Neural cell (in vitro differentiated cells): ENCODE data around the gene TNP2. TPM values are rescaled to one million over a fixed set of nuclear protein-coding genes. Genes with fewer than 3 reads are reported as not detected.

Experiments
- H2AFZ ChIP-seq: fragments of 200-600, 300-800 bp; sonication (generic), shearing (Covaris generic); 2 replicates; pipeline ENCODE4 v1.6.0; 2014; ENCODE audit warnings: low read depth, mild to moderate bottlenecking, antibody characterized with exemption, low read length, moderate library complexity
- H3F3A ChIP-seq: fragments of 200-600 bp; shearing (Covaris generic); 2 replicates; pipeline ENCODE4 v1.6.1; 2016; ENCODE audit warnings: mild to moderate bottlenecking, moderate library complexity, mixed read lengths, antibody characterized with exemption, low read length; ENCODE audit not compliant: insufficient read depth, poor library complexity, severe bottlenecking
- H3K27ac ChIP-seq: fragments of 200-600, 300-800 bp; sonication (generic), shearing (Covaris generic); 2 replicates; pipeline ENCODE4 v1.5.1; 2014; ENCODE audit warnings: mild to moderate bottlenecking, low read length, moderate library complexity
- H3K27me3 ChIP-seq: fragments of 300-800, 200-600 bp; sonication (generic), shearing (Covaris generic); 2 replicates; pipeline ENCODE4 v1.6.0; 2014; ENCODE audit warnings: mild to moderate bottlenecking, low read depth, low read length, moderate library complexity; ENCODE audit not compliant: insufficient read depth
- H3K36me3 ChIP-seq: fragments of 300-800, 200-600 bp; sonication (generic), shearing (Covaris generic); 2 replicates; pipeline ENCODE4 v1.5.1; 2014; ENCODE audit warnings: mild to moderate bottlenecking, antibody characterized with exemption, low read length, moderate library complexity; ENCODE audit not compliant: insufficient read depth
- H3K4me2 ChIP-seq: fragments of 300-800, 200-600 bp; sonication (generic), shearing (Covaris generic); 2 replicates; pipeline ENCODE4 v1.6.0; 2014; ENCODE audit warnings: mild to moderate bottlenecking, low read length
- H3K4me3 ChIP-seq: fragments of 300-800, 200-600 bp; sonication (generic), shearing (Covaris generic); 2 replicates; pipeline ENCODE4 v1.5.1; 2014; ENCODE audit warnings: mild to moderate bottlenecking, low read length, moderate library complexity
- H3K79me2 ChIP-seq: fragments of 200-600 bp; shearing (Covaris generic); replicated peaks from 2 replicates; pipeline ENCODE4 v1.6.0; 2014; ENCODE audit warnings: mild to moderate bottlenecking, low read length, moderate library complexity; ENCODE audit not compliant: insufficient read depth
- H3K9ac ChIP-seq: fragments of 300-800, 200-600 bp; sonication (generic), shearing (Covaris generic); 2 replicates; pipeline ENCODE4 v1.6.1; 2016; ENCODE audit warnings: mild to moderate bottlenecking, low read length, mixed read lengths
- H3K9me2 ChIP-seq: fragments of 200-600 bp; shearing (Covaris generic); 2 replicates; pipeline ENCODE4 v1.6.1; 2016; ENCODE audit warnings: mild to moderate bottlenecking, low read length, mixed read lengths; ENCODE audit not compliant: insufficient read depth
- H3K9me3 ChIP-seq: fragments of 200-600, 300-800 bp; sonication (generic), shearing (Covaris generic); 2 replicates; pipeline ENCODE4 v1.6.1; 2016; ENCODE audit warnings: mild to moderate bottlenecking, mixed run types, low read length, moderate library complexity, mixed read lengths
- H4K20me1 ChIP-seq: fragments of 200-600 bp; shearing (Covaris generic); 2 replicates; pipeline ENCODE4 v1.6.1; 2016; ENCODE audit warnings: mild to moderate bottlenecking, mixed run types; ENCODE audit not compliant: insufficient read depth
- CTCF ChIP-seq: fragments of 450-650 bp; IDR thresholded peaks from 2 replicates; pipeline ENCODE4 v1.5.1; 2014; ENCODE audit warnings: antibody characterized with exemption, mild to moderate bottlenecking, moderate library complexity; ENCODE audit not compliant: poor library complexity, severe bottlenecking
- EP300 ChIP-seq: fragments of 450-650 bp; conservative IDR thresholded peaks from 2 replicates; pipeline ENCODE4 v1.6.1; 2014; ENCODE audit warnings: antibody characterized with exemption, mild to moderate bottlenecking, moderate library complexity; ENCODE audit not compliant: poor library complexity, severe bottlenecking
- EZH2 ChIP-seq: fragments of 200-600, 300-800 bp; shearing (Covaris generic), sonication (generic); IDR thresholded peaks from 2 replicates; pipeline ENCODE4 v1.6.1; 2014; ENCODE audit warnings: antibody characterized with exemption, low read length, borderline replicate concordance, mild to moderate bottlenecking; ENCODE audit not compliant: insufficient read depth, poor library complexity, severe bottlenecking
- MXI1 ChIP-seq: fragments of 450-650 bp; conservative IDR thresholded peaks from 2 replicates; pipeline ENCODE4 v1.6.1; 2014; ENCODE audit warnings: antibody characterized with exemption, mild to moderate bottlenecking; ENCODE audit not compliant: poor library complexity, severe bottlenecking
- POLR2AphosphoS5 ChIP-seq: IDR thresholded peaks from 2 replicates; pipeline ENCODE4 v1.6.1; 2012
- SMC3 ChIP-seq: fragments of 450-650 bp; conservative IDR thresholded peaks from 2 replicates; pipeline ENCODE4 v1.6.1; 2014; ENCODE audit warnings: antibody characterized with exemption, mild to moderate bottlenecking, moderate library complexity; ENCODE audit not compliant: poor library complexity
- TAF1 ChIP-seq: IDR thresholded peaks from 2 replicates; pipeline ENCODE4 v1.6.1; 2012; ENCODE audit warnings: low read depth
- polyA plus RNA-seq: library from polyadenylated mRNA; depleted of rRNA; stranded (reverse); fragments of >200 nt; gene quantifications from 2 replicates; pipeline ENCODE4 v1.2.3, GENCODE V29; 2014
- TF ChIP-seq, protein P1 (sequence below): IDR thresholded peaks from 2 replicates; pipeline ENCODE4 v1.6.1; 2012; ENCODE audit warnings: borderline replicate concordance

TNP2 gene
- polyA plus RNA-seq, 1 donor from 2014 or later = not detected

DNA sequence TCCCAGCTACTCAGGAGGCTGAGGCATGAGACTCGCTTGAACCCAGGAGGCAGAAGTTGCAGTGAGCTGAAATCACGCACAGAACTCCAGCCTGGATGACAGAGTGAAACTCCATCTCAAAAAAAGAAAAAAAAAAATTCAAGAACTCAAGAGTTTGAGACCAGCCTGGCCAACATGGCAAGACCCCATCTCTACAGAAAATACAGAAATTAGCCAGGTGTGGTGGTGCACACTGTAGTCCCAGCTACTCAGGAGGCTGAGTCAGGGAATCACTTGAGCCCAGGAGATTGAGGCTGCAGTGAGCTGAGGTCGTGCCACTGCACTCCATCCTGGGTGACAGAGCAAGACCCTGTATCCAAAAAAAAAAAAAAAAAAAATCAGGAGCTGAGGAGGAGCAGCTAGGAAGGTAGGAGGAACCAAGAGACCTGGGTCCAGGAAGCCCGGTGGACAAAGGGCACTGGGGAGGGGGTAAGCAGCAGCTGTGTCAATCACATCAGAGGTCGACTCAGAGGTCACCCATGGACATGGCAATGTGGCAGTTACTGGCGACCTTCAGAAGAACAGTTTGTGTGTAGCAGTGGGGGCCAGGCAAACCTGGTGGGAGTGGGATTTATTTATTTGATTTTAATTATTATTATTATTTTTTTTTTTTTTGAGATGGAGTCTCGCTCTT is 23.1 kb upstream of the TNP2 start:
- no peaks in the 10 kb centered on the region for H3F3A ChIP-seq
- H4K20me1 ChIP-seq = no peaks in the 10 kb centered on the region
- TF ChIP-seq, protein P1, sequence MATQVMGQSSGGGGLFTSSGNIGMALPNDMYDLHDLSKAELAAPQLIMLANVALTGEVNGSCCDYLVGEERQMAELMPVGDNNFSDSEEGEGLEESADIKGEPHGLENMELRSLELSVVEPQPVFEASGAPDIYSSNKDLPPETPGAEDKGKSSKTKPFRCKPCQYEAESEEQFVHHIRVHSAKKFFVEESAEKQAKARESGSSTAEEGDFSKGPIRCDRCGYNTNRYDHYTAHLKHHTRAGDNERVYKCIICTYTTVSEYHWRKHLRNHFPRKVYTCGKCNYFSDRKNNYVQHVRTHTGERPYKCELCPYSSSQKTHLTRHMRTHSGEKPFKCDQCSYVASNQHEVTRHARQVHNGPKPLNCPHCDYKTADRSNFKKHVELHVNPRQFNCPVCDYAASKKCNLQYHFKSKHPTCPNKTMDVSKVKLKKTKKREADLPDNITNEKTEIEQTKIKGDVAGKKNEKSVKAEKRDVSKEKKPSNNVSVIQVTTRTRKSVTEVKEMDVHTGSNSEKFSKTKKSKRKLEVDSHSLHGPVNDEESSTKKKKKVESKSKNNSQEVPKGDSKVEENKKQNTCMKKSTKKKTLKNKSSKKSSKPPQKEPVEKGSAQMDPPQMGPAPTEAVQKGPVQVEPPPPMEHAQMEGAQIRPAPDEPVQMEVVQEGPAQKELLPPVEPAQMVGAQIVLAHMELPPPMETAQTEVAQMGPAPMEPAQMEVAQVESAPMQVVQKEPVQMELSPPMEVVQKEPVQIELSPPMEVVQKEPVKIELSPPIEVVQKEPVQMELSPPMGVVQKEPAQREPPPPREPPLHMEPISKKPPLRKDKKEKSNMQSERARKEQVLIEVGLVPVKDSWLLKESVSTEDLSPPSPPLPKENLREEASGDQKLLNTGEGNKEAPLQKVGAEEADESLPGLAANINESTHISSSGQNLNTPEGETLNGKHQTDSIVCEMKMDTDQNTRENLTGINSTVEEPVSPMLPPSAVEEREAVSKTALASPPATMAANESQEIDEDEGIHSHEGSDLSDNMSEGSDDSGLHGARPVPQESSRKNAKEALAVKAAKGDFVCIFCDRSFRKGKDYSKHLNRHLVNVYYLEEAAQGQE = no peak
- no peak for TF ChIP-seq EZH2
- no peak for TF ChIP-seq POLR2AphosphoS5
- no peak for TF ChIP-seq MXI1
- no peak for TF ChIP-seq SMC3
- TF ChIP-seq TAF1 = no peak
- TF ChIP-seq EP300 = no peak
- TF ChIP-seq CTCF = no peak
- H3K27ac ChIP-seq = no peak overlapping the region
- H3K36me3 ChIP-seq = no peaks in the 10 kb centered on the region
- H3K4me2 ChIP-seq = no peak overlapping the region
- H3K9me2 ChIP-seq = no peaks in the 10 kb centered on the region
- no peak overlapping the region for H2AFZ ChIP-seq
- no peaks in the 10 kb centered on the region for H3K79me2 ChIP-seq
- no peak overlapping the region for H3K4me3 ChIP-seq
- H3K9ac ChIP-seq = no peak overlapping the region
- no peaks in the 10 kb centered on the region for H3K9me3 ChIP-seq
- H3K27me3 ChIP-seq = no peaks in the 10 kb centered on the region

DNA sequence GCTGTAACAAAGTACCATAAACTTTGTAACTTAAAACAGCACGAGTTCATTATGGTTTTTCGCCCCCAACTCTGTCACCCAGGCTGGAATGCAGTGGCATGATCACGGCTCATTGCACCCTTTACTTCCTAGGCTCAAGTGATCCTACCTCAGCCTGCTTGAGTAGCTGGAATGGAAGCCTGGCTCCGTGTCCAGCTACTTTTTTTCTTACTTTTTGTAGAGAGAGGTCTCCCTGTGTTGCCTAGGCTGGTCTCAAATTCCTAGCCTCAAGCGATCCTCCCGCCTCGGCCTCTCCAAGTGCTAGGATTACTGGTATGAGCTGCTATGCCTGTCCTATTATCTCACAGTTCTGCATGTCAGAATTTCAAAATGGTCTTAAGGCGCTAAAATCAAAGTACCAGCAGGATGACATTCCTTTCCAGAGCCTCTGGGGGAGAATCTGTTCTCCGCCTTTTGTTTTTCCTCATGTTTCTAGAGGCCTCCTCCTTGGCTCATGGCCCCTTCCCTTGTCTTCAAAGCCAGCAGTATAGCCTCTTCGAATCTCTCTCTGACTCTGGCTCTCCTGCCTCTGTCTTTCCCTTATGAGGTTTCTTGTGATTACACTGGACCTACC is 22.1 kb upstream of the TNP2 start:
- H3K4me3 ChIP-seq = no peak overlapping the region
- no peak overlapping the region for H2AFZ ChIP-seq
- H3K9me2 ChIP-seq = no peaks in the 10 kb centered on the region
- H3F3A ChIP-seq = no peaks in the 10 kb centered on the region
- H3K9ac ChIP-seq = no peak overlapping the region
- H3K36me3 ChIP-seq = no peaks in the 10 kb centered on the region
- no peaks in the 10 kb centered on the region for H3K9me3 ChIP-seq
- no peaks in the 10 kb centered on the region for H3K27me3 ChIP-seq
- no peak for TF ChIP-seq POLR2AphosphoS5
- no peak for TF ChIP-seq EZH2
- no peaks in the 10 kb centered on the region for H3K79me2 ChIP-seq
- no peak overlapping the region for H3K27ac ChIP-seq
- H4K20me1 ChIP-seq = no peaks in the 10 kb centered on the region
- no peak overlapping the region for H3K4me2 ChIP-seq
